Measurements from ENCODE around the gene BICDL1. TPM values are rescaled to one million over a fixed set of nuclear protein-coding genes. Genes with fewer than 3 reads are reported as not detected.
"Not testable (repeated sequence)": the region's sequence is repeated elsewhere in the genome, so short reads cannot be mapped to it uniquely, and the experiment has no call there.

The BICDL1 gene
- total RNA-seq, 1 donor from 2014 or later = 0.39 TPM

DNA sequence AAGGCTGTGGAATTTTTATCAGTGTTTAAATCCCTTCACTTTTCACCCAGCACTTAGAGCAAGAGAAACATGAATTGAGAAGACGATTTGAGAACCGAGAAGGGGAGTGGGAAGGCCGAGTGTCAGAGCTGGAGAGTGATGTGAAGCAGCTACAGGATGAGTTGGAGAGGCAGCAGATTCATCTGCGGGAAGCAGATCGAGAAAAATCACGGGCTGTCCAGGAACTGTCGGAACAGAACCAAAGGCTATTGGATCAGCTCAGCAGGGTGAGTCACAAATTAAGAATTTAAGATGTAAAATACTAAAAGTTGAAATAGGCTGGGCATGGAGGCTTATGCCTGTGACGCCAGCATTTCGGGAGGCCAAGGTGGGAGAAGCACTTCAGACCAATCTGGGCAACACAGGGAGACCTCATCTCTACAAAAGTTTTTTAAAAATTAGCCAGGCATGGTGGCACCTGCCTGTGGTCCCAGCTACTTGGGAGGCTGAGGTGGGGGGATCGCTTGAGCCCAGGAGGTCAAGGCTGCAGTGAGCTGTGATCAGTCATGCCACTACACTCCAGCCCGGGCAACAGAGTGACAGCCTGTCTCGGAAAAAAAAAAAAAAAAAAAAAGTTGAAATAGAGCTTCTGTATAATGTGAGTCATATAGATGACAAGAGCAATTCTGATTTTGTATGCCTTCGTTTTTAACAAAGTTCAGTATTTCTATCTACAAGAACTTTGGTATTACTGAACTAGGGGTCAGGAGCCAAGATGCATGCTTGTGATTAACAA, 9.6 kb downstream of the BICDL1 start:
- DNase-seq (ENCODE audit: low spot score) = no peak

DNA sequence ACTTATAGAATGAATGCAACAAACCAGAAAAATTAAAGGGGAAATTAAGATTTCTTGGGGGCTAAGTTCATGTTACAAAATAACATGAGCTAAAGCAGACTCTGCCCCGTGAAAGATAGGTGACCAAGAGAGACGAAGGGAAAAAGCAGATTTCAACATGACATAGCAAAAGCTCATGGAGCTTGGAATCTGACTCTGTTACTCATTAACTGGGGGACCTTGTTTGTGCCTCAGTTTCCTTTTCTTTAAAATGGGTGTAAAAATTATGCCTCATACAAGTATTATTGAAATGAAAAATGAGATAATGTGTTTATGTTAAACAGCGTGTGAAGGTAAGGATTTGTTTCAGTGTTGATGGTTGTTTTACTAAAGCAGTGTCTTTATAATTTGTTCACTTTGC, 11.5 kb downstream of the BICDL1 start:
- DNase-seq (ENCODE audit: low spot score) = no peak

DNA sequence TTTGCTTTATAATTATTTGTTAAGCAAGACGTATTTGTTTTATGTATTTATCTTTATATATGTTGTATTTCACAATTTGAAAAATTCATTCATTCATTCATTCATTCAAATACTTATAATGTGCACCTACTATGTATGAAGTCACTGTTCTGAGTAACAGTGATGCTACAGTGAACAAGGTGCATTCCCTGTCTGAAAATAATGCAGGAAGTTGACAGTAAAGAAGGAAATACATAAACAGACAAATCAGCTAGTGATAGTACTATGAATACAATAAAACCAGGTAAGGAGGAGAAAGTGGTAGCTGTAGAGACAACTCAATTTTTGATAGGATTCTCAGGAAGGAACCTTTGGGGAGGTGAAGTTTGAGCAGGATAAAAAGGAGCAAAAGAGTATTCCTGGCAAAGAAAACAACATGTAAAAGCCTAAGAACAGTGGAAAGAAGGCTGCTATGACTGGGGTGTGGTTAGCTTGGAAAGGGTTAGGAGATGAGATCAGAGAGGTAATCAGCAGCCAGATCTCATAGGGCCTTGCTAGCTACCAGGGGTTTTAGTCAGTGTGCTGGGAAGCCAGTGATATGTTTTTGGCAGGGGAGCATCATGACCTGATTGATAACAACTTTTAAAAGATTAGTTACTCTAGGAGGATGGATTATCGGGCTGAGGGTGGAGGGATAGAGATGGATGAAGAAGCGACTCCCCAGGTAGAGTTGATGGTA, 17.4 kb downstream of the BICDL1 start:
- no peak for DNase-seq (ENCODE audit: low spot score)

DNA sequence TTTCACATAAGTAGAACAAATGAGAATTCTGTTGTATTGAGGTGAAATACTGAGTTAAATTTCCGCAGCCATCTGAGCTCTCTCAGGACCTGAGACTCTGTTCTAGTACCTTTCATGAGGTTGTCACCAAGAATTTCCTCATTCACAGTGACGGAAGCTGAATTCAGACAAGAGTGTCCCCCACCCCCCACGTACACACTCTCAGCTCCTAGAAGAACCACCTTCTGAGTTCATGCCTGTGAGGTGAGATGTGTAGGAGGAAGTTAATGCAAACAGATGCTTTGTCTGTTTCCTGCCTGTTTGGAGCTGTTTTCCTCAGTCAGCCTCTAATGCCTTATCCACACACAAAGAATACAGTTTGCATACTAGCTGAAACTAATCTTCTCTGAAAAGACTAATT, 18.2 kb downstream of the BICDL1 start:
- DNase-seq (ENCODE audit: low spot score) = no peak

DNA sequence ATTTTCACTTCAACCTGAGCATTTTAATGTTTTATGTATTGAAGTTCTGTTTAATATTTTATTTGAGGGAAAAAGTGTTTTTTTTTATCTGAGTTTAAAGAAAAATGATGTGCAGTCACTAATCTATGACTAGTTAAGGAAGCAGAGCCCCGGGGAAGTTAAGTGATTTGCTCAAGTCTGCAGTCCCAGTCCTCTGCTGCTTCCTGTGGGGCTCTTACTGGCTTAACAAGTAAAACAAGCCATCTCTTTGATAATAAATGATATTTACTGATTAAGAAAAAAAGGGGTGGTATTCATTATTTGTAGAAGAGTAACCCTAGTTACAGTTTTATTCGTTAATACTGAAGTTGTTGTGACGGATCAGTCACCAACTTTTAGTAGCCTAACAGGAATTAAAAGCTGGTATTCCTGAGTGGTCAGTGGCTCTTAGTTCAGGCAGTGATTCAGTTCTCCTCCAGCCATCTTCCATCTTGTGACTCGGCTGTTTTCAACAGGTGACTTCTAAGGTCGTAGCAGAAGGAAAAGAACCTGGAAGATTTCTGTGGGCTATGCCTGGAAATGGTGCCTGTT, 21.7 kb downstream of the BICDL1 start:
- no peak for DNase-seq (ENCODE audit: low spot score)

DNA sequence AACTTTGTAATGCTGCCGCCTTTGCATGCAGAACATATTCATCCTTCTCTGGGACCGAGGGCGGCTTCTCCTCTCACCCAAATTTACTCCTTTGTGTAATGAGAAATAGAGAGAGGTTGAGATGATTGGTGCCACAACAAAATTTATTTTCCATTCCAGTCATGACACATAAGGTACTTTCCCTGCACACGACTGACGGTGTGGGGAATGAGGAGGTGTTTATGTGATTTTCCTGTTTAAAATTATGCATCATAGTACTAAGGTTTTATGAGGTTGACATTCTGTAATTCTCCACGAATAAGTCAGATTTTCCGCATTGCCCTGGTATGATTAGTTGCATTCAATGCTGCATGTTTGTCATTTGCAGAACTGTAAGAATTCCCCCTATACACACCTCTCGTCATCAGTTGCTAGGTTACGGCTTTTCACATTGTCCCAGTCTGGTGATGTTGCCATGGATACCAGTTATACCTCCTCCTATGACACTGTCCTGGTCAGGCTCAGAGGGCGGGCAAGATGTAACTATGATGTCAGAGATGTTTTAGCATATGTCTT, 23.1 kb downstream of the BICDL1 start:
- DNase-seq (ENCODE audit: low spot score) = no peak

DNA sequence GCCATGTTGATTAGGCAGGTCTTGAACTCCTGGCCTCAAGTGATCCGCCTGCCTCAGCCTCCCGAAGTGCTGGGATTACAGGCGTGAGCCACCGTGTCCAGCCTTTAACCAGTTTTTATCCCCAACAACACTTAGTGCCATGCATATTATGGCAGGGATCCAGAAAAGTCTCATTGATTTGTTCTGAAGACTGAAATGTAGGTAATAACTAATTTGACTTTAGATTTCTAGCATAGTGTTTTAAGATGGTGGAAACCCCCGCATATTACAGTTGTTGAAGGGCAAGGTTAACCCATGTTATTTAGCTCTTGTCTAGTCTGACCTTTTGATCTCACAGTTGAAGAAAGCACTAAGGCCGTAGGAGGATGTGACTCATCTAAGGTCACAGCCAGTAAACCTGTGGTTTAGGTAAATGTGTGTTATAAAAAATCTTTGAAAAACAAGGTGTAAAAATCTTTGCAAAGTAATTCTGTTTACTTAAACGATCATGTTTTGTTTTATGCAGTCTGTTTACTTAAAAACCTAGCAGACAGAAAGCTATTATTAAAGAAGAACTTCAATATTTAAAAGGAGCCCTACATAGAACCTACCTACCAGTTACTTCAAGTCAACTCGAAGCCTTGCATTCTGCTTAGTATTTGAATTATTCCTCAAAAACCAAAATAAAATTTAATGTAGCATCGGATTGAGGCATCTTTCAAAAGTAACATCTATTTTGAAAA, 24.8 kb downstream of the BICDL1 start:
- no peak for DNase-seq (ENCODE audit: low spot score)

DNA sequence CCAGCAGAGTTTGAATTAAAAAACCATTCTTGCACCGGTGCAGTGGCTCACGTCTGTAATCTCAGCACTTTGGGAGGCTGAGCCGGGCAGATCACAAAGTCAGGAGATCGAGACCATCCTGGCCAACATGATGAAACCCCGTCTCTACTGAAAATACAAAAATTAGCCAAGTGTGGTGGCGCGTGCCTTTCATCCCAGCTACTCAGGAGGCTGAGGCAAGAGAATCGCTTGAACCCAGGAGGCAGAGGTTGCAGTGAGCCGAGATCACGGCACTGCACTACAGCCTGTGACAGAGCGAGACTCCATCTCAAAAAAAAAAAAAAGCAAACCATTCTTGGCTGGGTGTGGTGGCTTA, 25.3 kb downstream of the BICDL1 start:
- DNase-seq (ENCODE audit: low spot score) = not testable (repeated sequence)

DNA sequence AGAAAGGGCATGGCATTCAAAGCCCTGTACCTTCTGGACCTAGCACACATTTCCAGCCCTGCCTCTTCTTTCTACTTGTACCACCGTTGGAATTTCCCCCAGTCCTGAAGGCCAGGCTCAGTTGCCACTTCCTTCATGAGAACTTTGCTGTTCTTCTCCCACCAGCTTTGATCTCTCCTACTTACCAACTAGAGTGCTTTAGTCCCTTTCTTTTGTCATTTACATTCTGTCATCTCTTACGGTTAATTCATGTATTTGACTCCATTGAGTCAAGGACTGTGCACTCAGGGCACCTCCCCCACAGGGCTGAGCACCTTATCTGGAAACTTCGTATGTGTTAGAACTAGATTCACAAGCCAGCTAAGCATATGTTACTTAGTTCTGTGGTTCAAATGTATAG, 26.3 kb downstream of the BICDL1 start:
- DNase-seq (ENCODE audit: low spot score) = no peak

DNA sequence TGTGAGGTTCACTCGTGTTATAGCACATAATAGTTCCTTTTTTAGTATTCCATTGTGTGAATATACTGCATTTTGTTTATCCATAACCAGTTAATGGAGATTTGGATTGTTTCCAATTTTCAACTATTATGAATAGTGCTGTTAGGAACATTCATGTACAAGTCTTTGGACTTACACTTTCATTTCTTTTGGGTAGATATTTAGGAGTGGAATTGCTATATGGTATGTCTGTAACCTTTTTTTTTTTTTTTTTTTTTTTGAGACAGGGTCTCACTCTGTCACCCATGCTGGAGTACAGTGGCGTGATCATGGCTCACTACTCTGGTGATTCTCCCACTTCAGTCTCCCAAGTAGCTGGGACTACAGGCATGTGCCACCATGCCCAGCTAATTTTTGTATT, 27.2 kb downstream of the BICDL1 start:
- not testable (repeated sequence) for DNase-seq (ENCODE audit: low spot score)

DNA sequence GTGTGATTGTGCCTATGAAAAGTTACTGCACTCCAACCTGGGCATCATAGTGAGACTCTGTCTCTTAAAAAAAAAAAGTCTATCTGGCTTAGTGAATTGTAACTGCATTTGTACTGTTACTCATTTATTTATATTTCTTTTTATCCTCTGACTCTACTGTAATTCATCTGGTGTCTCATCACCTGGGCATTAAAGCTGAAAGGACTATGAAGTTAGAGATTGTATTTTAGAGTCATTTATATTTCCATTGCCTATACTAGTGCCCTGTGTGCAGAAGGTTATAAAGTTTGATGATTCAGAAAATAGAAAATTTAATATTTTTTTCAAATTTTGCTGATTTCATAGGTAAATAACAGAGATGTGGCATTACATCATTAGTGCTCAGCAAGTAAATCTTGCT, 30.2 kb downstream of the BICDL1 start:
- DNase-seq (ENCODE audit: low spot score) = no peak

DNA sequence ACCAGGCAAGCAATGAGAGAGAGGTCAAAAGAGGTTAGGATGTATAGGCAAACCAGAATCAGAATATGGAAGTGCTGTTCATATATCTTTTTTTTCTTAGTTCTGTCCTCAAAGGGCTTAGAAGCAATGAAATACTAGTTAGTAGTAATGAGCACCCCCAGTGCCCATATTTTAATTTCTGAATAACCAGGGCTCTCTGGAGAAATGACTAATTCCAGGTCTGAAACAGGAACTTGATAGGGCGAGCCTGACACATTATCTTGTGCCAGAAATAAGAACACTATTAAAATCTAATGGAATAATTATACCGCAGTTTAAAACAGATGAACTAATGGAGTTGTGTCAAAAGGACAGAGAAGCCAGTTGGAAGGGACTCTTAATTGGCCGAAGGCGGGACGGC, 30.9 kb downstream of the BICDL1 start:
- DNase-seq (ENCODE audit: low spot score) = no peak

DNA sequence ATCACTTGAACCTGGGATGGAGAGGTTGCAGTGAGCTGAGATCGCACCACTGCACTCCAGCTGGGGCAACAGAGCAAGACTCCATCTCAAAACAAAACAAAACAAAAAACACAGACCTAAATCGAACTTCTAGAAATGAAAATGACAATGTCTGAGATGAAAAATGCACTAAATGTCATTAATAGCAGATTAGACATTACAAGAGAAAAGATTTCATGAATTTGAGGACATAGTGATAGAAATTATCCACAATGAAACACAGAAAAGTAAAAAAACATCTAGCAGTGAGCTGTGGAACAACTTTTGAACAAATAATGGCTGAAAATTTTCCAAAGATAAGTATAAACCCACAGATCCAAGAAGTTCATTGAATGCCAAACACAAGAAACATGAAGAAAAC, 35.2 kb downstream of the BICDL1 start:
- DNase-seq (ENCODE audit: low spot score) = no peak

DNA sequence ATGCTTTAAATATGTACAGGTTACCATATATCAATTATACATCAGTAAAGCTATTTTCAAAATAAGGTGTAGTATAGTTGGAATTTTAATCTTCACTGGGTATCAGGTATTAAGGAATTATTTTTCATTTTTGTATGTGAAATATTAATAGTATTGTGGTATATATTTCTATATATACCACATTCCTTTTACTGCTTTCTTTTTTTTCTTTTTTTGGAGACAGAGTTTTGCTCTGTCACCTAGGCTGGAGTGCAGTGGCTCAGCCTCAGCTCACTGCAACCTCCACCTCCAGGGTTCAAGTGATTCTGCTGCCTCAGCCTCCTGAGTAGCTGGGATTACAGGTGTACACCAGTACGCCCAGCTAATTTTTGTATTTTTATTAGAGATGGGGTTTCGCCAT, 36.6 kb downstream of the BICDL1 start:
- no peak for DNase-seq (ENCODE audit: low spot score)

DNA sequence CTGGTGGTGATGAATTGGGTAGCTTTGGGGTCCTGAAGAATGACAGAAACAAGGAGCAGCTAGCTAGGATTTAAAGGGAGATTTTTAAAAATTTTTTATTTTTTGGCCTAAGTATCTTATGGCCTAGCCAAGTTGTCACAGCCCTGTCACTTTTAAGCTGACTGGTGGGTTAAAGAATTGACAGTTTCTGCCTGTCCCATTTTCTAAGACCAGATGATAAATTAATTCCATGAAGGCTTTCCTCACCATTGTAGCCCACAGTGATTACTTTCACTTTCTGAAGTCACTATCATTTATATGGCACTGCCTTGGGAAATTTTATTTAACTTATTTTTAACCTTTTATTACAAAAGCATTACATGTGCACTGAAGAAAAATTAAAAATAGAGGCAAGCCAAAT, 43.2 kb downstream of the BICDL1 start:
- no peak for DNase-seq (ENCODE audit: low spot score)

DNA sequence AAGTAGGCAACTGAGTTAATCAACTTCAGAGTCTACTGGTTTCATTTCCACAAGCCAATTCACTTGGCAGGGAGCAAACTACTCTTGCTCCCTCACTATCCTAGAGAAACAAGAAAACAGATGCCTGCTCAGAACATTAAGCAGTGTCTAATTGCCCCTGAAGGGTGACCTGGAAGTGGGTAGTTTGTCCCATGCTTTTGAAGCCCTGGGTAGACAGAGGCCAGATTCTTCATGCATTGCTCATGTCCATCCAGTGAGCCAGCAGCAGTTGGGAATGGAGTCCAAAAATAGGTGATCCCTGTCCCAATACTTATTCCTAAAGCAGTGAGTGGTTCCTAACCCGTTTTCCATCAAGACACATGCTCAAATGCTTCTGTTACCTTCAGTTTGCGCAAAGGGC, 48.8 kb downstream of the BICDL1 start:
- DNase-seq (ENCODE audit: low spot score) = no peak

DNA sequence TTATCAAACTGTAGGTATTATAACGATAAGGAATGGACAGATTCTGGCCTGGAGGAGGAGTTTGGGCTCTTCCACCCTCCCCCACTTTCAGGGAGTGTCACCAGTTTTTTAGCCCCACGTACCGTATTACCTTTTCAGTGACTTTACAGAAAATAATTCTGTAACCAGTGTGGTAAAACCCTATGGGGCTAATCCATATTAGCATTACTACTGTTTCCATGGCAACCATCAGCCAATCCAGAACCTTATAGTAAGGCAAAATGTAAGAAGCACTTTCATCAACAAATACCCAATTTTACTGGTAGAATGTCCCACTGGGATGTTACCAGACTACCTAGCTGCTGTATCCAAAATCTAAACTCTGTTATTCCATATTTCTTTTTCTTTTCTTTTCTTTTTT, 50.7 kb downstream of the BICDL1 start:
- DNase-seq (ENCODE audit: low spot score) = no peak

DNA sequence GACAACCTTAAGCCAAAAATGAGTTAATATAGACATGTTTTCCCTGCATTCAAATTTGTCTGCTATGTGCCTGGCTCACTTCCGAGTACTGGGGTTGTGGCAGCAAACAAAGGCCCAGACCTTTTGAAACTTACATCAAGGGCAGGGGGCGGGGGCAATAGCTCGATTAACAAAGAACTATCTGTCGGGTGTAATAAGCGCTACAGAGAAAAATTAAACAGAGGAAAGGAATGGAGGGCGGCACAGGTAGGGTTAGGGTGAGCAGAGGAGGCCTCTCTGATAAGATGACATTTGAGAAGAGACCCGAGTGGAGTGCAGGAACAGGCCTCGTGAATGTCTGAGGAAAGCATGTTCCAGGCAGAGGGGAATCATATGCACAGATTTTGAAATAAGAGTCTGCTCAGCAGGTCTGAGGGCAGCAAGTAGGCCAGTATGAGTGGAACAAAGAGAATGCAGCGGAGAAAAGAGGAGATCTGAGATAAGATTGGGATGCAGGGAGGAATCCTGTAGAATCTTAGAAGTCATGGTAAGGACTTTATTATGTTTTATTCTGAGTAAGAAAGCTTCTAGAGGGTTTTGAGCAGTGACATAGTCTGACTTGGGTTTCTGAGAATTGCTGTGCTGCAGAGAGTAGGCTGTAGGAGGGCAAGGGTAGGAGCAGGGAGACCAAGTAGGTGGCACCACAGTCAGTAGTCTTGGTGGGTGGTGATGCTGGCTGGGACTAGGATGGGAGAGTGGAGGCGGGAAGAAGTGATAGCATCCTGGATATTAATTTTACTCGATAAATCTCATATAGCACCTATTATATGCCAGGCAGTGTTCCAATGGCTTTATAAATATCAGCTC, 52.6 kb downstream of the BICDL1 start:
- DNase-seq (ENCODE audit: low spot score) = no peak

DNA sequence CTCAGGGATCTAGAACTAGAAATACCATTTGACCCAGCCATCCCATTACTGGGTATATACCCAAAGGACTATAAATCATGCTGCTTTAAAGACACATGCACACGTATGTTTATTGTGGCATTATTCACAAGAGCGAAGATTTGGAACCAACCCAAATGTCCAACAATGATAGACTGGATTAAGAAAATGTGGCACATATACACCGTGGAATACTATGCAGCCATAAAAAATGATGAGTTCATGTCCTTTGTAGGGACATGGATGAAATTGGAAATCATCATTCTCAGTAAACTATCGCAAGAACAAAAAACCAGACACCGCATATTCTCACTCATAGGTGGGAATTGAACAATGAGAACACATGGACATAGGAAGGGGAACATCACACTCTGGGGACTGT, 56.3 kb downstream of the BICDL1 start:
- DNase-seq (ENCODE audit: low spot score) = not testable (repeated sequence)

DNA sequence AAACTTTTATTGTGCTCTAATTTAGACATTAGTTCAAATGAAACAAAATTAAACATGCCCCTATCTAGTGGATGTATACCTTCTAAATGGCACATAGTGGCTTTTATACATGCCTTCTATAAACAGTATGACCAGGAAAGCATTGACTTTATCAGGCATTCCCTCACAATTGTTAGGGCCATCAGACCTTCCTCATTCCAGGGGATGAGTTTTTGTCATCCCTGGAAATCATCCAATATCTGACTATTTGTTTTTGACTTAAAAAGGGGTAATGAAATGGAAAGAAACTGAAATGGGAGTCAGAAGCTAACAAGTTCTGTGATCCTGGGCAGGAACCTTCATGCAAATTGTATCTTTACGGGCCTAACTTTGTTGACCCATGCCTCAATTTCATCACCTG, 58.0 kb downstream of the BICDL1 start:
- no peak for DNase-seq (ENCODE audit: low spot score)

DNA sequence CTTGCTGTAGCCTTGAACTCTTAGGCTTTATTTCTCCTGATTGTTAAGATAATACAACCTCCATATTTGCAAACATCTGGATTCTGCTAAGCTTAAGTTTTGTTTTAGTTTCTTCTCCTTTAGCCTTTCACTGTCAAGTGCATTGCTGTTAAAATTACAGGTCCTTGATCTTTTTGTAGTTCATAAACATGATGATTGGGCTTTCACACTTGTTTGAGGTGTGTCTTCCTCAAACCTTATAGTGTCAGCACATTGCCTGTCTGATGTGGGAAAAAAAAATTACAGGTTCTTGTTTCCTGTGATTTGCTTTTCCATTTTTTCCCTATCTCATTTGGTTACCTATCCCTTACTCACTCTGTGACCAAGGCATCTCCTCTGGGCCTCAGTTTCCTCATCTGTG, 59.2 kb downstream of the BICDL1 start:
- DNase-seq (ENCODE audit: low spot score) = no peak

Data from mesenteric fat pad (tissue), 1 donor.